HepG2 (cell line): Measurements from ENCODE around the gene UBFD1. TPM values are rescaled to one million over a fixed set of nuclear protein-coding genes. Genes with fewer than 3 reads are reported as not detected.

ENCODE experiments used
- ADNP ChIP-seq: sonication (generic); formaldehyde crosslinking; IDR thresholded peaks from 2 replicates; pipeline ENCODE4 v1.4.0; 2020; ENCODE audit warnings: missing genetic modification reagents
- ARID2 ChIP-seq: sonication (generic); formaldehyde crosslinking; IDR thresholded peaks from 2 replicates; pipeline ENCODE4 v1.8.1; 2022; ENCODE audit warnings: mild to moderate bottlenecking, missing genetic modification reagents, borderline replicate concordance
- E2F2 ChIP-seq: sonication (generic); formaldehyde crosslinking; IDR thresholded peaks from 2 replicates; pipeline ENCODE4 v1.4.0; 2020; ENCODE audit warnings: missing genetic modification reagents, borderline replicate concordance
- ELF4 ChIP-seq: sonication (generic); formaldehyde crosslinking; IDR thresholded peaks from 2 replicates; pipeline ENCODE4 v1.5.0; 2020; ENCODE audit warnings: missing genetic modification reagents, mild to moderate bottlenecking, moderate library complexity, borderline replicate concordance
- FOXJ3 ChIP-seq: sonication (generic); formaldehyde crosslinking; IDR thresholded peaks from 2 replicates; pipeline ENCODE4 v1.4.0; 2020; ENCODE audit warnings: missing genetic modification reagents, mild to moderate bottlenecking, borderline replicate concordance
- FOXK2 ChIP-seq: fragments of 450-650 bp; IDR thresholded peaks from 2 replicates; pipeline ENCODE4 v1.6.1; 2016
- HNRNPLL ChIP-seq: fragments of 200-400 bp; formaldehyde crosslinking; IDR thresholded peaks from 2 replicates; pipeline ENCODE4 v1.6.1; 2017; ENCODE audit warnings: mild to moderate bottlenecking, low read depth, low read length; ENCODE audit not compliant: poor library complexity, severe bottlenecking
- KLF9 ChIP-seq: IDR thresholded peaks from 2 replicates; pipeline ENCODE4 v1.6.1; 2016; ENCODE audit warnings: low read depth
- KMT2B ChIP-seq: IDR thresholded peaks from 2 replicates; pipeline ENCODE4 v1.6.1; 2016; ENCODE audit warnings: missing genetic modification reagents, missing compliant biosample characterization
- MAFG ChIP-seq: sonication (generic); formaldehyde crosslinking; IDR thresholded peaks from 2 replicates; pipeline ENCODE4 v1.5.1; 2020; ENCODE audit warnings: mild to moderate bottlenecking, missing genetic modification reagents
- NFATC3 ChIP-seq: sonication (generic); formaldehyde crosslinking; IDR thresholded peaks from 2 replicates; pipeline ENCODE4 v1.5.1; 2020; ENCODE audit warnings: mild to moderate bottlenecking, missing genetic modification reagents
- PAWR ChIP-seq: sonication (generic); formaldehyde crosslinking; IDR thresholded peaks from 2 replicates; pipeline ENCODE4 v1.4.0; 2020; ENCODE audit warnings: missing genetic modification reagents, mild to moderate bottlenecking, borderline replicate concordance
- PCBP1 ChIP-seq: fragments of 200-400 bp; formaldehyde crosslinking; IDR thresholded peaks from 2 replicates; pipeline ENCODE4 v1.6.1; 2017; ENCODE audit warnings: mild to moderate bottlenecking, low read depth, low read length, borderline replicate concordance
- REXO4 ChIP-seq: sonication (generic); formaldehyde crosslinking; IDR thresholded peaks from 2 replicates; pipeline ENCODE4 v1.8.0; 2022; ENCODE audit warnings: missing genetic modification reagents, mild to moderate bottlenecking, borderline replicate concordance
- TFDP1 ChIP-seq: IDR thresholded peaks from 2 replicates; pipeline ENCODE4 v1.6.1; 2016; ENCODE audit warnings: missing compliant biosample characterization, missing genetic modification reagents, borderline replicate concordance
- TGIF2 ChIP-seq: IDR thresholded peaks from 2 replicates; pipeline ENCODE4 v1.6.1; 2016; ENCODE audit warnings: control low read depth, missing compliant biosample characterization
- ZFP41 ChIP-seq: sonication (generic); formaldehyde crosslinking; IDR thresholded peaks from 2 replicates; pipeline ENCODE4 v1.4.0; 2020; ENCODE audit warnings: mild to moderate bottlenecking, missing genetic modification reagents, borderline replicate concordance
- ZFY ChIP-seq: sonication (generic); formaldehyde crosslinking; IDR thresholded peaks from 2 replicates; pipeline ENCODE4 v1.4.0; 2020; ENCODE audit warnings: missing genetic modification reagents
- ZMAT5 ChIP-seq: sonication (generic); formaldehyde crosslinking; IDR thresholded peaks from 2 replicates; pipeline ENCODE4 v1.5.0; 2020; ENCODE audit warnings: mild to moderate bottlenecking, low read depth, missing genetic modification reagents, borderline replicate concordance
- ZNF292 ChIP-seq: sonication (generic); formaldehyde crosslinking; IDR thresholded peaks from 2 replicates; pipeline ENCODE4 v1.8.1; 2022; ENCODE audit warnings: mild to moderate bottlenecking, low read depth, missing genetic modification reagents, borderline replicate concordance
- ZNF331 ChIP-seq: sonication (generic); formaldehyde crosslinking; IDR thresholded peaks from 2 replicates; pipeline ENCODE4 v1.4.0; 2020; ENCODE audit warnings: missing genetic modification reagents
- ZNF768 ChIP-seq: sonication (generic); formaldehyde crosslinking; IDR thresholded peaks from 2 replicates; pipeline ENCODE4 v1.4.0; 2020; ENCODE audit warnings: missing genetic modification reagents
- polyA plus RNA-seq, 8 experiments: library from polyadenylated mRNA; depleted of rRNA in 3 of 8; stranded (reverse) in 7 of 8; unstranded in 1 of 8; fragments of >200 nt; fragmentation: Illumina TruSeq in 4 of 8; extraction: Trizol in 4 of 8; gene quantifications; 2 replicates each; pipeline versions ENCODE4 v1.2.1 to v1.2.3, GENCODE V29; 2011 to 2016; ENCODE audit warnings: low read depth in 4 of 8, missing spikeins in 1 of 8, mixed read lengths in 1 of 8; ENCODE audit not compliant: insufficient read depth in 1 of 8
- total RNA-seq, 5 experiments: library from RNA; depleted of rRNA; stranded (reverse); fragments of >200 nt; fragmentation: Illumina TruSeq; extraction: Trizol; gene quantifications; 2 replicates each; pipeline ENCODE4 v1.2.3, GENCODE V29; 2016; ENCODE audit warnings: low read depth in 1 of 5
- TF ChIP-seq, protein P1 (sequence below): sonication (generic); formaldehyde crosslinking; IDR thresholded peaks from 2 replicates; pipeline ENCODE4 v1.5.0; 2020; ENCODE audit warnings: missing genetic modification reagents
- TF ChIP-seq, protein P2 (sequence below): fragments of 450-650 bp; IDR thresholded peaks from 2 replicates; pipeline ENCODE4 v1.6.1; 2016

UBFD1 gene
- total and polyA plus RNA-seq, 2 of the 13 experiments (the other 11 are each of a cell fraction or from before 2014, with no cell fraction given), result 100 to 111 TPM

DNA sequence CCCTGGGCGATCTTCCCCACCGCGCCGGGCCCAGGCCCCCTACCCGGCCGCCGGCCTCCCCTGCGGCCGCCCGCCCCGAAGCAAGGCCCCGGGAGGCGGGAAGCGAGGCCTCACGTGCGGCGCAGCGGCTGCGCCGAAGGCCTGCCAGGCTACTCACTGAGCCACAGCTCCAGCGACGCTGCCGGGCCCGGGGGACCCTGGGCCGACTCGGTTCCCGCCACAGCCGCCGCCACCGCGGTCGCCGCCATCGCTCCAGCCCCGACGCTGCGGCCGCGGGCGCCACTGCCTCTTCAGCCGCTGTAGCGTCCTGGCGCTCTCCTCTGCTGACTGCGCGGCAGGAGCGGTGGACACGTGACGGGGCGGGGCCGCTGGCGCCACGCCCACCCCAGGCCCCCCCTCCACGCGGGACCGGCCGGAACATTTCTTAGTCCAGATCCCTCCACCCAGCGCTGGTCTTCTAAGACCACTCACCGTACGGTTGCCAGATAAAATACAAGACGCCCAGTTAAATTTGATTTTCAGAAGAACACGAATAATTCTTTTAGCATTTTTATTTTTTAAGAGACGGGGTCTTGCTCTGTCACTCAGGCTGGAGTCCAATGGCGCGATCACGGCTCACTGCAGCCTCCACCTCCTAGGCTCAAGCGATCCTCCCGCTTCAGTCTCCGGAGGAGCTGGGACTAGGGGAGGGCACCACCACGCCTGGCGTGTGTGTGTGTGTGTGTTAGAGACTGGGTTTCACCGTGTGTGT is 47.2 kb upstream of the UBFD1 start, which contains the start of gene GGA2 (continued):
- TF ChIP-seq PAWR (CRISPR knock-in tag) (no peak), PCBP1 (peak; percentile 59; the same call in 1 of the 2 replicates), ZMAT5 (CRISPR knock-in tag) (no peak; the same call in 1 of the 2 replicates), NFATC3 (CRISPR knock-in tag) (no peak), TGIF2 (CRISPR knock-in tag) (no peak), MAFG (CRISPR knock-in tag) (0 out of 2 replicates have a peak, but pooled peaks have one; percentile 48), REXO4 (CRISPR knock-in tag) (peak; percentile 82; the same call in 1 of the 2 replicates), TFDP1 (CRISPR knock-in tag) (peak; percentile 97), ADNP (no peak; the same call in 1 of the 2 replicates), KMT2B (CRISPR knock-in tag) (peak; percentile 83), FOXK2 (no peak), ZNF292 (CRISPR knock-in tag) (no peak), E2F2 (CRISPR knock-in tag) (peak; percentile 96; the same call in 1 of the 2 replicates), ZNF331 (peak; percentile 93), KLF9 (peak; percentile 92), ELF4 (CRISPR knock-in tag) (no peak), ZFP41 (CRISPR knock-in tag) (no peak), FOXJ3 (peak; percentile 52; the same call in 1 of the 2 replicates), ZNF768 (CRISPR knock-in tag) (peak; percentile 84), ZFY (CRISPR knock-in tag) (peak; percentile 99), HNRNPLL (peak; percentile 92), ARID2 (CRISPR knock-in tag) (peak; percentile 94)
- TF ChIP-seq, protein P1, sequence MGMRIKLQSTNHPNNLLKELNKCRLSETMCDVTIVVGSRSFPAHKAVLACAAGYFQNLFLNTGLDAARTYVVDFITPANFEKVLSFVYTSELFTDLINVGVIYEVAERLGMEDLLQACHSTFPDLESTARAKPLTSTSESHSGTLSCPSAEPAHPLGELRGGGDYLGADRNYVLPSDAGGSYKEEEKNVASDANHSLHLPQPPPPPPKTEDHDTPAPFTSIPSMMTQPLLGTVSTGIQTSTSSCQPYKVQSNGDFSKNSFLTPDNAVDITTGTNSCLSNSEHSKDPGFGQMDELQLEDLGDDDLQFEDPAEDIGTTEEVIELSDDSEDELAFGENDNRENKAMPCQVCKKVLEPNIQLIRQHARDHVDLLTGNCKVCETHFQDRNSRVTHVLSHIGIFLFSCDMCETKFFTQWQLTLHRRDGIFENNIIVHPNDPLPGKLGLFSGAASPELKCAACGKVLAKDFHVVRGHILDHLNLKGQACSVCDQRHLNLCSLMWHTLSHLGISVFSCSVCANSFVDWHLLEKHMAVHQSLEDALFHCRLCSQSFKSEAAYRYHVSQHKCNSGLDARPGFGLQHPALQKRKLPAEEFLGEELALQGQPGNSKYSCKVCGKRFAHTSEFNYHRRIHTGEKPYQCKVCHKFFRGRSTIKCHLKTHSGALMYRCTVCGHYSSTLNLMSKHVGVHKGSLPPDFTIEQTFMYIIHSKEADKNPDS (CRISPR knock-in tag), result no peak
- TF ChIP-seq, protein P2, sequence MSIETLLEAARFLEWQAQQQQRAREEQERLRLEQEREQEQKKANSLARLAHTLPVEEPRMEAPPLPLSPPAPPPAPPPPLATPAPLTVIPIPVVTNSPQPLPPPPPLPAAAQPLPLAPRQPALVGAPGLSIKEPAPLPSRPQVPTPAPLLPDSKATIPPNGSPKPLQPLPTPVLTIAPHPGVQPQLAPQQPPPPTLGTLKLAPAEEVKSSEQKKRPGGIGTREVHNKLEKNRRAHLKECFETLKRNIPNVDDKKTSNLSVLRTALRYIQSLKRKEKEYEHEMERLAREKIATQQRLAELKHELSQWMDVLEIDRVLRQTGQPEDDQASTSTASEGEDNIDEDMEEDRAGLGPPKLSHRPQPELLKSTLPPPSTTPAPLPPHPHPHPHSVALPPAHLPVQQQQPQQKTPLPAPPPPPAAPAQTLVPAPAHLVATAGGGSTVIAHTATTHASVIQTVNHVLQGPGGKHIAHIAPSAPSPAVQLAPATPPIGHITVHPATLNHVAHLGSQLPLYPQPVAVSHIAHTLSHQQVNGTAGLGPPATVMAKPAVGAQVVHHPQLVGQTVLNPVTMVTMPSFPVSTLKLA, result peak; percentile 55; the same call in 1 of the 2 replicates
